GM12865 (cell line): ENCODE measurements around the gene HCFC2.

Source experiments
- DNase-seq: peaks from one replicate; pipeline ENCODE4 v3.0.0; 2010; ENCODE audit warnings: low read depth
- H3K4me3 ChIP-seq: 2 replicates; pipeline ENCODE4 v1.5.1; 2011; ENCODE audit warnings: mild to moderate bottlenecking, low read depth, low read length, control low read depth
- TF ChIP-seq, protein P1 (sequence below): IDR thresholded peaks from 2 replicates; pipeline ENCODE4 v1.5.1; 2011; ENCODE audit warnings: low read length, control low read depth, low read depth, inconsistent platforms; ENCODE audit not compliant: insufficient read depth; ENCODE audit errors: missing control alignments

HCFC2 gene

DNA sequence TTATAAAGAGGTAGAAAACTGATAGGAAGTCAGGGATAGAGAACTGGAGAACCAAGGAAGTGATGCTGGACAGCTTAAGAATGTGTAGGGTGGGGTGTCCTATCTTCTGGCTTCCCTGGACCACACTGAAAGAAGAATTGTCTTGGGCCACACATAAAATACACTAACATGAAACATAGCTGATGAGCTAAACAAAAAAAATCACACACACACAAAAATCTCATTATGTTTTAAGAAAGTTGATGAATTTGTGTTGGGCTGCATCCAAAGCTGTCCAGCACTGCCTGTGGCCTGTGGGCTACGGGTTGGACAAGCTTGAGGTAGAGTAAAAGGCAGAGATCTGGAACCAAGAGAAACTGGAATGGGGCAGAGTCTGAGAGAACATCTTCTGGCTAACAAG lies 21.8 kb upstream of the HCFC2 start:
- DNase-seq: no peak
- no peak overlapping the region for H3K4me3 ChIP-seq
- TF ChIP-seq, protein P1, sequence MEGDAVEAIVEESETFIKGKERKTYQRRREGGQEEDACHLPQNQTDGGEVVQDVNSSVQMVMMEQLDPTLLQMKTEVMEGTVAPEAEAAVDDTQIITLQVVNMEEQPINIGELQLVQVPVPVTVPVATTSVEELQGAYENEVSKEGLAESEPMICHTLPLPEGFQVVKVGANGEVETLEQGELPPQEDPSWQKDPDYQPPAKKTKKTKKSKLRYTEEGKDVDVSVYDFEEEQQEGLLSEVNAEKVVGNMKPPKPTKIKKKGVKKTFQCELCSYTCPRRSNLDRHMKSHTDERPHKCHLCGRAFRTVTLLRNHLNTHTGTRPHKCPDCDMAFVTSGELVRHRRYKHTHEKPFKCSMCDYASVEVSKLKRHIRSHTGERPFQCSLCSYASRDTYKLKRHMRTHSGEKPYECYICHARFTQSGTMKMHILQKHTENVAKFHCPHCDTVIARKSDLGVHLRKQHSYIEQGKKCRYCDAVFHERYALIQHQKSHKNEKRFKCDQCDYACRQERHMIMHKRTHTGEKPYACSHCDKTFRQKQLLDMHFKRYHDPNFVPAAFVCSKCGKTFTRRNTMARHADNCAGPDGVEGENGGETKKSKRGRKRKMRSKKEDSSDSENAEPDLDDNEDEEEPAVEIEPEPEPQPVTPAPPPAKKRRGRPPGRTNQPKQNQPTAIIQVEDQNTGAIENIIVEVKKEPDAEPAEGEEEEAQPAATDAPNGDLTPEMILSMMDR: no peak

GRCh38 chr12:104044158-104044557 lies 20.2 kb upstream of the HCFC2 start:
- DNase-seq: no peak
- TF ChIP-seq, protein P1: no peak
- H3K4me3 ChIP-seq: no peak overlapping the region

GRCh38 chr12:104046306-104046705 lies 18.0 kb upstream of the HCFC2 start:
- no peak overlapping the region for H3K4me3 ChIP-seq
- TF ChIP-seq, protein P1: no peak
- no peak for DNase-seq

DNA sequence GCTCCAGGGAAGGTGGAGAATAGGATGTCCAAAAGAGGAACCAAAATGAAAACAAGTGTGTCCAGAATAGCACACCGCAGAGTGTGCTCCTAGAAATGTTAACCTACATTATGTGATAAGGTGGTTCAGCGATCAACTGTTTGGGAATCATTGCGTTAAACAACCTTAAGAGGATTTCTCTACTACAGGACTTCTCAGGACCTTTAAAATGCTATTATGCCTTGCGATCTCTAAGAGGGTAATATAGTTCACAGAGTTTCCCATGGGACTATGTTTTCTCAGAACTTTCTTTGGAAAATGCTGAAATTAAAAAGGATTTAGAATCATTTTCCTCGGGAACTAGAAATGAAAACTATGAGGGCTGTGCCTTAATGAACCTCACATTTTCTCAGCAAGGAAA lies 16.2 kb upstream of the HCFC2 start:
- no peak overlapping the region for H3K4me3 ChIP-seq
- no peak for DNase-seq
- TF ChIP-seq, protein P1: no peak

GRCh38 chr12:104048811-104049210 lies 15.5 kb upstream of the HCFC2 start:
- H3K4me3 ChIP-seq: no peak overlapping the region
- TF ChIP-seq, protein P1: no peak
- DNase-seq: no peak

GRCh38 chr12:104049278-104049902 lies 14.9 kb upstream of the HCFC2 start:
- TF ChIP-seq, protein P1: no peak
- no peak for DNase-seq
- H3K4me3 ChIP-seq: no peak overlapping the region

DNA sequence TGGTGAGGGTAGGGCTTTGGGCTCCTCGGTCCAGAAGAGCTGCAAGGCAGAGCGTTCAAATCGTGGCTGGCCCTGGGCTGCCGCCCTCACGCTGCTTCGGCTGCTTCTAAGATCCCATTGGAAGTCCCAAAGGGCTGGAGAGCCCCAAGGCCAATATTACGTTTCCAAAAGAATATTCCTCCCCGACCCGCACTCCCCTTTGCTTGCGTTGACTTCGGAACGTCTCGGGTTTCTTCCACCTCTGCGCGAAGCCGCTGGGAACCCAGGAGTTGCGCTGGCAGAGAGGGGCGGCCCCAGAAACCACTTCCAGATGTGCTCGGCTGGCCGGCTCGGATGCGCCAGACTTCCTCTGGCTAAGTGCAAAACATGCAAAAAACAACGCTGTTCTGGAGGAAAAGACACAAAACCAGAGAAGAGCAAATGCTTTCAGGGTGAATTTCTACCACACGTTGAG lies 14.4 kb upstream of the HCFC2 start, which contains the start of gene GLT8D2:
Gene GLT8D2, minus strand, starts transcription at position 285 of the 454 bp plus-strand sequence. CDS start 30,539 bp downstream, outside the sequence.
- TF ChIP-seq, protein P1: no peak
- H3K4me3 ChIP-seq: no peak within 1 kb of the TSS
- no peak for DNase-seq
